Hematopoietic multipotent progenitor cell (in vitro differentiated cells): ENCODE measurements around the gene BAG2. TPM values are rescaled to one million over a fixed set of nuclear protein-coding genes. Genes with fewer than 3 reads are reported as not detected.

ENCODE experiments used
- DNase-seq, 3 donors: peaks; one replicate each; pipeline ENCODE4 v3.0.0-alpha.2; 2011 to 2015; ENCODE audit warnings: low read depth in 2 of 3, low spot score in 2 of 3
- total RNA-seq: library from RNA; depleted of rRNA; stranded (reverse); fragments of >200 nt; gene quantifications from one replicate; pipeline ENCODE4 v1.2.3, GENCODE V29; 2012

BAG2 gene
- total RNA-seq, result 2.2 TPM

- peak; percentile 58 to 96 (median 89) for DNase-seq
These were observed at the start of gene BAG2 for GRCh38 chr6:57172136-57173055. Gene BAG2 (plus strand): TSS chr6:57172326. CDS start chr6:57172698, 372 bp downstream.

DNA sequence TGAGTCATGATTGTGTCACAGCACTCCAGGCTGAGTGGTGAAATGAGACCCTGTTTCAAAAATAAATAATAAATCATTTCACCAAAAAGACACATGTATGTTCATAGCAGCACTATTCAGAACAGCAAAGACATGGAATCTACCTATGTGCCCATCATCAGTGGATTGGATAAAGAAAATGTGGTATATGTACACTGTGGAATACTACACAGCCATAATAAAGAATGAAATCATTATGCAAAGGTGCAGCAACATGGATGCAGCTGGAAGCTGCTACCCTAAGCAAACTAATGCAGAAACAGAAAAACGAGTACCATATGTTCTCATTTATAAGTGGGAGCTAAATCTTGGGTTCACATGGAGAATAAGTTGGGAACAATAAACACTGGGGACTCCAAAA, 49.0 kb upstream of the BAG2 start:
- DNase-seq, result no peak

DNA sequence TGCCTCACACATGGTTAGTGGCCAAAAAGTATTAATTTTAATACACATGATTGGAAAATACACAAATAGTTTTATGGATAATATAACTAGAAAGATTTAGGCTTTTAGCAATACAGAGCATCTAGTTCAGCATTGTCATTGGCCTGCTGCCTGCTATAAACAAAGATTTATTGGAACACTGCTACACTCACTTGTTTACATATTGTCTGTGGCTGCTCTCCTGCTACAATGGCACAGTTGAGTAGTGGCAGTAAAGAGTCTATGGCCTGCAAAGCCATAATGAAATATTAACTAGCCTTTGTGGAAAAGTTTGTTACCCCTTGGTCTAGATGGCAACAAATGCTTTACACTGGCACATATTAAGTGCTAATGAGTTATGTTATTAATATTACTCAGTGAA, 44.4 kb upstream of the BAG2 start:
- no peak for DNase-seq

- no peak for DNase-seq
These were observed 41.4 kb upstream of the BAG2 start for GRCh38 chr6:57130661-57131177.

- no peak for DNase-seq
These were observed 37.2 kb upstream of the BAG2 start for GRCh38 chr6:57134954-57135353.

GRCh38 chr6:57135885-57136284, 36.2 kb upstream of the BAG2 start:
- no peak for DNase-seq

DNA sequence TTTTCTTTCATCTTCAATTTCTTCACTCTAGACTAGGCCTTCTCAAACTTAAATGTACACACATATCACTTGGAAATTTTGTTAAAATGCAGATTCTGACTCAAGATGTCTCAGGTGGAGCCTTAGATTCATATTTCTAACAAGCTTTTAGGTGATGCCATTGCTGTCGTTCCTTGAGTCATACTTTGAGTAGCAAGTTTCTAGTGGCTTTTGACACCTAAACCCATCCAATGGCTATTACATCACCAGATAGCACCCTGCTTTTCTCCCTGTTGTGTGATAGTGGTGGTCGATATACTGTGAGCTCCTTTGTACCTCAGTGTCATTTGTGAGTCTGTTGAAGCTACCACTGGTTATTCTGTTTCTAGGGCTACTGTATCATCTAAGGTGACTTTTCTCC, 34.8 kb upstream of the BAG2 start:
- DNase-seq, result no peak

DNA sequence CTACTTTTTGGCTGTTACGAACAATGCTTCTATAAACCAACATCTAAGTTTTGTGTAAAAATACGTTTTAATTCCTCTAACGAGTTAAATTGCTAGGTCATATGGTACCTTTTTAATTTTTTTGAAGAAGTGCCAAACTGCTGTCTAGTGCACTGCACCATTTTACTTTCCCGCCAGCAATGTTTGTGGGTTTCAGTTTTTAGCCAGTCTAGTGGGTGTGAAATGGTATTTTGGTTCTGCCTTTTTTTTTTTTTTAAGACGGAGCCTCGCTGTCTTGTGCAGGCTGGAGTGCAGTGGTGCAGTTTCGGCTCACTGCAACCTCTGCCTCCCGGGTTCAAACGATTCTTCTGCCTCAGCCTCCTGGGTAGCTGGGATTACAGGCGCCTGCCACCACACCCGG, 34.1 kb upstream of the BAG2 start:
- no peak for DNase-seq

DNA sequence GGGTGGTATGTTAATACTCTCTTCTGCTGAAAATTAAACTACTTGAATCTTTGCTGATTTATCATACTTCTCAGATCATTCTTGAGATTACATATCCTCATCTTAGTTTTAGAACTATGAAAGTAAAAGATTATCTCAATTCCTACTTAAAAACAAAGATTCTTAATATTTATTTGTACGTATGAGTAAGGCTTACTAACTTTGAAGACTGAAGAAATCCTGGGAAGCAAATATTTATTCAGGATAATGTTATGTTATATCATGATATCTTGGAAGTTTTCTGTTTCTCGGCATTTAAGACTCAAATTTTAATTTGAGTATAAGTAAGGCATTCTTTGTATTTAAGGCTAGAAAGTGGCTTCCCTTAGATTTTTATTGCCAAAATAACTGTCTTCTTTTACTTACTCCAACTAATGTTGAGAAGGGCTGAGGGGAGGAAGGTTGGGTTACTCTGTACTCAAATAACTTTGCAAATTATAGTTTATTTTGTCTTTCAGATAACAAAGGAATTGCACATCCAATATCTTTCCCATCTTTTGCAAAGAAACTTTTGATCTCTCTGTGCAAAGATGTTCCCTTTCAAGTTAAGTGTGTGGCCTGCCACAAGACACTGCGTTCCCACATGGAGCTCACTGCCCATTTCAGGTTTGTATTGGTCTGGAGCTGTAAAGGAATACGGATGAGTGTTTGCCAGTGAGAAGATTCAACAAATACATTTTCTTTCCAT, 30.5 kb upstream of the BAG2 start:
- DNase-seq, result no peak

DNA sequence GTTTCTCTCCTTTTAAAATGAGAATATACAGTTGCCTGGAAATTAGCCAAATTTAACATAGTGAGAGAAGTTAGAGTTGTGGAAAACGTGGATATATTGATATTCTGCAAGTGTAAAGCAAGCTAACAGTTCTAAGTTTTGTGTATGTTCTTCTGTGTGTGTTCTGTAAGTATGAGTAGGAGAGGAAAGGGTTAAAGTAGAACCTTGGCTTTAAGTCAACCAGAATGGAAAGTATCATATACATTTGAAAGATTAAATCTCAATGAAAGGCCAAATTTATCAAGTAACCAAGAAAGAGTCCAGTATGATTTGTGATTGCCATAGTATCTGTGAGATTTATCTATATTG, 30.0 kb upstream of the BAG2 start:
- DNase-seq, result no peak

DNA sequence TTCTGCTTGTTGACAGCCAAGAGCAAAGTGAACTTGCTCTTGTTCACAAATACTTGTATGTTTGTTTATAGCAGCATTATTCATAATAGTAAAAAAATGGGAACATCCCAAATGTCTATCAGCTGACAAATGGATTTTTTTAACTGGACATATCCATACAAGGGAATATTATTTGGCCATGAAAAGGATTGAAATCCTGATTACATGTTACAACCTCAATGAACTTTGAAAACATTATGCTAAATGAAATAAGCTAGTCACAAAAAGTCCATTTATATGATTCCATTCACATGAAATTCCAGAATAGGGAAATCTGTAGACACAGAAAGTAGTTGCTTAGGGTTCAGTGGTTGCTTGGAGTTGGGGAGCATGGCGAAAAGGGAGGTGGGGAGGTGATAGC, 28.4 kb upstream of the BAG2 start:
- DNase-seq, result no peak

DNA sequence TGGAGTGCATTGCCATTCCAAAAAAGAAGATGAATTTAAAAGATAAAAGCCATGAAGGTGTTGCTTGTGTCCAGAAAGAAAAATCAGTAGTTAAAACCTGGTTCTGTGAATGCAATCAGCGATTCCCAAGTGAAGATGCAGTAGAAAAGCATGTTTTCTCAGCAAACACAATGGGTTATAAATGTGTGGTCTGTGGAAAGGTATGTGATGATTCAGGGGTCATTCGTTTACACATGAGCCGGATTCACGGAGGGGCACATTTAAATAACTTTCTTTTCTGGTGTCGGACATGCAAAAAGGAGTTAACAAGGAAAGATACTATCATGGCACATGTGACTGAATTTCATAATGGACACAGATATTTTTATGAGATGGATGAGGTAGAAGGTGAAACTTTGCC, 24.7 kb upstream of the BAG2 start:
- DNase-seq, result no peak

- DNase-seq, result no peak
These were observed 23.9 kb upstream of the BAG2 start for GRCh38 chr6:57147955-57148858.

DNA sequence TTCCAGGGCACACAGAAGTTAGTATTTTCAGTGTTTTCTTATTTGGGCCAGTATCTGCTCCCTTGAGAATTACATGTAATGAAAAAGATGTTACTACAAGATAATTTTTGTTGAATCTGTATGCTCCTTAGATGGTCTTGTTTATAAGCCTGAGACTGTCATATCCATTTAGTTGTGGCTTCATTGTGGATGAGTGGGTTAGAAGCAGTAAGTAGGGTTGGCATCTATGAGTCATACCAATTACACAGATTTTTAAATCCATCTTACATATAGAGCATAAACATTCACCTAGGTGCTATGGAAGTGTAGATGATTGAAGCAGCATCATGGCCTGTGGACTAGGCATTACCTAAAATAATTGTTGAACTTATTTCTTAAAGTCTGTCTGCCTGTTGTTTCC, 13.5 kb upstream of the BAG2 start:
- DNase-seq, result no peak

- DNase-seq, result no peak
These were observed 13.0 kb upstream of the BAG2 start for GRCh38 chr6:57159127-57159526.

GRCh38 chr6:57162028-57162427, 10.1 kb upstream of the BAG2 start:
- DNase-seq, result no peak

GRCh38 chr6:57162516-57162915, 9.6 kb upstream of the BAG2 start:
- no peak for DNase-seq

DNA sequence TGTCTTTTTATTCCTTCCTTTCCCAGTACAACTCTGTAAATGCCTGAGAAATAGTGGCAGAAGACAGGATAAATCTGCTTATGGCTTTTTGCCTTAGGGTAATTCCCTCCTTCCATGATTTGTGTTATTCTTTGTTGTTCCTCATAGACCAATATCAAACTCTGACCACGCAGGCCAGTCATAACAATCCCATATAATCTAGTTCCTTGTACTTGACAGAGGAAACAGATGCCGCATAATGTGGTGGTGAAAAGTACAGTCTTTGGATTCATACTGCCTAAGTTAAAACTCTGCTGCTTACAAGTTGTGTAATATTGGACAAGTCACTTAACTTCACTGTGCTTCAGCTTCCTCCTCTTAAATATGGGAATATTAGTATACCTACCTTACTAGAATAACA, 8.2 kb upstream of the BAG2 start:
- DNase-seq, result no peak

DNA sequence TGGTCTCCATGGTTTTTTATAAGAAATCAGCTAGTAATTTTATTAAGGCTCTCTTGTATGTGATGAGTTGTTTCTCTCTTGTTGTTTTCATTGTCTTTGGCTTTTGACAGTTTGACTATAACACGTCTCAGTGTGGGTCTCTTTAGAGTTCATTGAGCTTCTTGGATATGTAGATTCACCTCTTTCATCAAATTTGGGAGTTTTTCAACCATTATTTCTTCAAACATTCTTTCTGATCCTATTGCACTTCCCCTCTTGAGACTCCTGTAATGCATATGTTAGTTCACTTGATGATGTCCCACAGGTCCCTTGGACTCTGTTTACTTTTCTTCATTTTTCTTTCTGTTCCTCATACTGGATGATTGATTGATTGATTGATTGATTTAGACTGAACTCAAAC, 7.0 kb upstream of the BAG2 start:
- no peak for DNase-seq

GRCh38 chr6:57173056-57173885, 1.1 kb downstream of the BAG2 start:
- peak; percentile 5 to 36 (median 18) for DNase-seq
